WERI-Rb-1 (cell line): Measurements from ENCODE around the gene CTXND1.
"Not testable (repeated sequence)": the region's sequence is repeated elsewhere in the genome, so short reads cannot be mapped to it uniquely, and the experiment has no call there.

Experiments used
- DNase-seq: peaks from one replicate; pipeline ENCODE4 v3.0.0-alpha.2; 2020
- H3K27ac ChIP-seq: fragments of 250-450 bp; sonication (Bioruptor Pico); 2 replicates; pipeline ENCODE4 v1.5.1; 2020; ENCODE audit warnings: mild to moderate bottlenecking, moderate library complexity
- H3K27me3 ChIP-seq: fragments of 250-450 bp; sonication (Bioruptor Pico); 2 replicates; pipeline ENCODE4 v1.5.1; 2021; ENCODE audit warnings: mild to moderate bottlenecking, low read depth, moderate library complexity; ENCODE audit not compliant: insufficient read depth, severe bottlenecking
- H3K36me3 ChIP-seq: fragments of 250-450 bp; sonication (Bioruptor Pico); 2 replicates; pipeline ENCODE4 v1.5.1; 2020; ENCODE audit warnings: mild to moderate bottlenecking, moderate library complexity
- H3K4me3 ChIP-seq: 2 replicates; pipeline ENCODE4 v1.5.1; 2011; ENCODE audit warnings: low read depth, mild to moderate bottlenecking, control low read depth, low read length
- H3K9me3 ChIP-seq: fragments of 250-450 bp; sonication (Bioruptor Pico); 2 replicates; pipeline ENCODE4 v1.5.1; 2021; ENCODE audit warnings: mild to moderate bottlenecking, moderate library complexity; ENCODE audit not compliant: severe bottlenecking
- CTCF ChIP-seq: IDR thresholded peaks from 2 replicates; pipeline ENCODE4 v1.5.1; 2011; ENCODE audit warnings: low read depth, mild to moderate bottlenecking, control low read depth, inconsistent platforms, low read length

Gene CTXND1

GRCh38 chr15:80160570-80161156 lies 91.3 kb downstream of the CTXND1 start:
- TF ChIP-seq CTCF: no peak
- Histone ChIP-seq H3K36me3 (no peaks in the 10 kb centered on the region), H3K27me3 (no peaks in the 10 kb centered on the region), H3K9me3 (no peaks in the 10 kb centered on the region), H3K27ac (no peak overlapping the region), H3K4me3 (no peak overlapping the region)
- DNase-seq: no peak

DNA sequence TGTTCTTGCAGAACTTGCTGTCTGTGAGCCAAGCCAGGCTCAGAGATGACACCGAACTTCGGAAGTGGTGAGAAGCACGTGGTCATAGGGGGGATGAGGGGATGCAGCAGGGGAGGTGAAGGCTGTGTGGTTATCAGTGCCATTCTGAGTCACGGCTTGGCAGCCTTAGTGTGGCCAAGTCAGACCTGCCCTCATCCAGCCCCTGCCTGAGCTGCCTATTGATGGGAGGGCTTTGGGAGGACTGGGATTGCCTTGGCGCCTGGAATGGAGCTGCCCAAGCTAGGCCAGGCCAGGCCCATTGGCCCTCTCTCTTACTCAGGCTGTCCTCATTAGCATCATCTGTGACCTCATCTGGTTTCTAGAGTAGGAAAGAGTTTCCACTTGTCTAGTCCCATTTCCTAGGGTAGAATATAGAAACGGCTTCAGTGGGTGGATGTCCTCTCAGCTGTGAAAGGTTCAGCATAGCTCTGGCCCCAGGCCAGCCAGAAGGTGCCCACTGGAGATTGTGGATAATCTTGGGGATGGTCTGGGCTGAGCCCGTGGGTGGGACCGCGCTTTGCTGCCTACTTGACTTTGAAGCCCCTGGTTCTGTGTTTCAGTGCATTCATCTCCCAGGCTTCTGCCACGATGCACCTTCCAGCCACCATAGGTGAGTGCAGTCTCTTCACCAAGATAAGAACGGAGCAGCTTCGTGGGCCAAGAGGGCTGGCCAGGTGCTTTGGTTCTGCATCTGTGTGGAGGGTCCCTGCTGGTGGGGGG lies 92.0 kb downstream of the CTXND1 start:
- no peak for DNase-seq
- Histone ChIP-seq H3K36me3 (no peaks in the 10 kb centered on the region), H3K27me3 (no peaks in the 10 kb centered on the region), H3K9me3 (no peaks in the 10 kb centered on the region), H3K4me3 (no peak overlapping the region), H3K27ac (no peak overlapping the region)
- TF ChIP-seq CTCF: no peak

- Histone ChIP-seq H3K27me3 (no peaks in the 10 kb centered on the region), H3K36me3 (no peaks in the 10 kb centered on the region), H3K9me3 (no peaks in the 10 kb centered on the region), H3K4me3 (no peak overlapping the region), H3K27ac (no peak overlapping the region)
- TF ChIP-seq CTCF: no peak
- DNase-seq: no peak
These were observed 92.7 kb downstream of the CTXND1 start for GRCh38 chr15:80159301-80159700.

DNA sequence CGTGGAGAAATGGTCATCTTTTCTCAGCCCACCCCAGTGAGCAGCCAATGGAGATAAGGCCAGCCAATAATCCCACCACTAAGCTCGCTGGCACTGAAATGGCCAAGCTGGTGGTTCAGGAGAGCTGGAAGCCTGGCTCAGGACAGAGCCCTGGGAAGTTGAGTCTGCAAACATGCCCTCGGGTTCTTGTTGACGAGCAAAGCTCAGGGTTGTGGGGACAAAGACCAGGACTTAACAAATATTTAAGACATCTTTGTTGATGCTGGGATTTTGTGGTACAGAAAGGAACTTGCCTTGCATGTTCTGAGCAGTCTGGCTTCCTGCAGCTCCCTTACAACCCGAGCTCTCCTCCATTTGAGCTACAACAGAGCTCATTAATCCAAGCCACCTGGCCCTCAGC lies 94.8 kb downstream of the CTXND1 start:
- no peak for TF ChIP-seq CTCF
- DNase-seq: peak; percentile 30
- no peaks in the 10 kb centered on the region for H3K9me3 ChIP-seq
- no peak overlapping the region for H3K27ac ChIP-seq
- no peak overlapping the region for H3K4me3 ChIP-seq
- no peaks in the 10 kb centered on the region for H3K27me3 ChIP-seq
- H3K36me3 ChIP-seq: no peaks in the 10 kb centered on the region

DNA sequence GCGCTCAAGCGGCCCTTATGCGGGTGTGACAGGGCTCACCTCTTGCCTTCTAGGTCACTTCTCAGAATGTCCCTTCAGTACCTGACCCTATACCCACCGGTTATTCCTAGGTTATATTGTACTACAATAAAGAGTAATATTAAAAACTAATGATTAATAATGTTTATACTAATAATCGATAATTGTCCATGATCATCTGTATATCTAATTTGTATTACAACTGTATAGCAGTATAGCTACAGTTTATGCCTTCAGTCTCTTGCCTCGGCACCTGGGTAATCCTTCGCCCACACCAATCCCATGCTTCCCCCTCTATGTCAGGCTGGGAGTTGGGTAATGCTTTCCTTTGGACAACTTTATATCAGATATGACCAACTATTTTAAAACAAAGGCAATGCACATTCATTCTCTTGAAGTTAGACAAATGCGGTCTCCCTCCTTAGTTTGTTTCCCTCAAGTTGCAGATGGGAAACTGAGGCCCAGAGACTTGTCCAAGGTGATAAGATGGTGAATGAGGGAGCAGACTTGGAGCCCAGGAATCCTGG lies 95.8 kb downstream of the CTXND1 start:
- Histone ChIP-seq H3K27me3 (no peaks in the 10 kb centered on the region), H3K4me3 (no peak overlapping the region), H3K27ac (no peak overlapping the region), H3K36me3 (no peaks in the 10 kb centered on the region), H3K9me3 (no peaks in the 10 kb centered on the region)
- TF ChIP-seq CTCF: no peak
- no peak for DNase-seq

DNA sequence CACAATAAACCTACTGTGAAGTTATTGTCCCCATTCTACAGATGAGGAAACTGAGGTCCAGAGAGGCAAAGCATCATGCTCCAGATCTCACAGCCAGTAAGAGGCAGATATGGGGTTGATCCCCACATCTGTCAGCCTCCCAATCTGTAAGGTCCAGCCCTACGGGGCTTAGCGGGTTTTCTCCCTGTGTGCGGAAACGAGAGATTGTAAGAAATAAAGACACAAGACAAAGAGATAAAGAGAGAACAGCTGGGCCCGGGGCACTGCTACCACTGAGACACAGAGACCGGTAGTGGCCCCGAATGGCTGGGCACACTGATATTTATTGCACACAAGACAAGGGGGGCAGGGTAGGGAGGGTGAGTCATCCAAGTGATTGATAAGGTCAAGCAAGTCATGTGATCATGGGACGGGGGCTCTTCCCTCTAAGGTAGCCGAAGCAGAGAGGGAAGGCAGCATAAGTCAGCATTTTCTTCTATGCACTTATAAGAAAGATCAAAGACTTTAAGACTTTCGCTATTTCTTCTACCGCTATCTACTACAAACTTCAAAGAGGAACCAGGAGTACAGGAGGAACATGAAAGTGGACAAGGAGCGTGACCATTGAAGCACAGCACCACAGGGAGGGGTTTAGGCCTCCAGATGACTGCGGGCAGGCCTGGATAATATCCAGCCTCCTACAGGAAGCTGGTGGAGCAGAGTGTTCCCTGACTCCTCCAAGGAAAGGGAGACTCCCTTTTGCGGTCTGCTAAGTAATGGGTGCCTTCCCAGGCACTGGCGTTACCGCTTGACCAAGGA lies 96.4 kb downstream of the CTXND1 start:
- not testable (repeated sequence) for H3K36me3 ChIP-seq, H3K9me3 ChIP-seq, H3K27ac ChIP-seq, DNase-seq, H3K4me3 ChIP-seq, H3K27me3 ChIP-seq
